ENCODE measurements around the gene RASGEF1C.

GRCh38 chr5:180128671-180129261 is 80.2 kb downstream of the RASGEF1C start:
- TF ChIP-seq POLR2AphosphoS5 (IDR thresholded peaks at IDR 0.05) (no peak), CTCF (IDR thresholded peaks at IDR 0.05 in 8 of 11, conservative IDR thresholded peaks at IDR 0.05 in 3 of 11) (no peak), POLR2A (IDR thresholded peaks at IDR 0.05) (no peak)
